ENCODE measurements around the gene CUL4A.

GRCh38 chr13:113218586-113218985 is 9.2 kb downstream of the CUL4A start:
- TF ChIP-seq CTCF (IDR thresholded peaks at IDR 0.05; ENCODE audit: extremely low read depth in 1 of 2, insufficient read depth in 1 of 2, low read depth in 1 of 2, low read length in 2 of 2) (no peak), POLR2A (IDR thresholded peaks at IDR 0.05; ENCODE audit: low read depth, low read length) (no peak)

All from endothelial cell of umbilical vein (primary cell).